Nephron progenitor cell (in vitro differentiated cells): ENCODE results near the gene HAUS7.

Experiments used
- DNase-seq: peaks from one replicate; pipeline ENCODE4 v3.0.0; 2021
- H3K27ac Mint-ChIP-seq: 2 replicates; pipeline ENCODE4 v1.8.0; 2021; ENCODE audit warnings: mild to moderate bottlenecking, moderate library complexity, mixed read lengths
- H3K27me3 Mint-ChIP-seq: 2 replicates; pipeline ENCODE4 v1.8.0; 2021; ENCODE audit warnings: mild to moderate bottlenecking, low read depth, mixed read lengths; ENCODE audit not compliant: poor library complexity
- H3K36me3 Mint-ChIP-seq: 2 replicates; pipeline ENCODE4 v1.8.0; 2021; ENCODE audit warnings: low read depth, mixed read lengths
- H3K4me1 Mint-ChIP-seq: 2 replicates; pipeline ENCODE4 v1.8.0; 2021; ENCODE audit warnings: mixed read lengths
- H3K4me3 Mint-ChIP-seq: 2 replicates; pipeline ENCODE4 v1.8.0; 2021; ENCODE audit warnings: mild to moderate bottlenecking, moderate library complexity, mixed read lengths
- H3K9me3 Mint-ChIP-seq: 2 replicates; pipeline ENCODE4 v1.8.0; 2021; ENCODE audit warnings: mild to moderate bottlenecking, moderate library complexity, mixed read lengths
- TF ChIP-seq, protein P1 (sequence below): fragments of 200-600 bp; sonication (generic); IDR thresholded peaks from 2 replicates; pipeline ENCODE4 v1.5.0; 2021; ENCODE audit warnings: antibody characterized with exemption

Gene HAUS7

DNA sequence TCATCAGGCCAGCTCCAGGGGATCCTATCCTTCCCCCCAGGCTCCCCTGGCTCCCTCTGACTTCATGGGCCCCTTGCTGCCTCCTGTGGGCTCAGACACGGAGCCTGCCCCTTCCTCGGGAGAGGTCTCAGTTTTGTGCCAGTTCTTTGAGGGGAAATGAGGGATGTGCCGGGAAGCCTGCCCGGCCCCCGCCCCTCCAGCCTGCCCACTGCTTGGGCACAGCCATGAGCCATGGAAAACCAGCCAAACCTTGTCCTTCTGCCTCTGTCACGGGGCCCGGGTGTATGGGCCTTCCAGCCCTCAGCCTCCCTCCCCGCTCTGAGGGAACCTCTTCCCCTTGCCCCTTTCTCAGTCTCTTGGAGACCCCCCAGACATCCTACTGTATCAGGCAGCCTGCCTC, 31.2 kb upstream of the HAUS7 start:
- Mint-ChIP-seq H3K27ac (no peak overlapping the region), H3K36me3 (no peaks in the 10 kb centered on the region), H3K4me1 (peaks cover 9% of the 10 kb centered on the region), H3K27me3 (no peaks in the 10 kb centered on the region), H3K9me3 (peaks cover 16% of the 10 kb centered on the region), H3K4me3 (no peak overlapping the region)
- TF ChIP-seq, protein P1, sequence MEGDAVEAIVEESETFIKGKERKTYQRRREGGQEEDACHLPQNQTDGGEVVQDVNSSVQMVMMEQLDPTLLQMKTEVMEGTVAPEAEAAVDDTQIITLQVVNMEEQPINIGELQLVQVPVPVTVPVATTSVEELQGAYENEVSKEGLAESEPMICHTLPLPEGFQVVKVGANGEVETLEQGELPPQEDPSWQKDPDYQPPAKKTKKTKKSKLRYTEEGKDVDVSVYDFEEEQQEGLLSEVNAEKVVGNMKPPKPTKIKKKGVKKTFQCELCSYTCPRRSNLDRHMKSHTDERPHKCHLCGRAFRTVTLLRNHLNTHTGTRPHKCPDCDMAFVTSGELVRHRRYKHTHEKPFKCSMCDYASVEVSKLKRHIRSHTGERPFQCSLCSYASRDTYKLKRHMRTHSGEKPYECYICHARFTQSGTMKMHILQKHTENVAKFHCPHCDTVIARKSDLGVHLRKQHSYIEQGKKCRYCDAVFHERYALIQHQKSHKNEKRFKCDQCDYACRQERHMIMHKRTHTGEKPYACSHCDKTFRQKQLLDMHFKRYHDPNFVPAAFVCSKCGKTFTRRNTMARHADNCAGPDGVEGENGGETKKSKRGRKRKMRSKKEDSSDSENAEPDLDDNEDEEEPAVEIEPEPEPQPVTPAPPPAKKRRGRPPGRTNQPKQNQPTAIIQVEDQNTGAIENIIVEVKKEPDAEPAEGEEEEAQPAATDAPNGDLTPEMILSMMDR, result no peak
- DNase-seq, result no peak

DNA sequence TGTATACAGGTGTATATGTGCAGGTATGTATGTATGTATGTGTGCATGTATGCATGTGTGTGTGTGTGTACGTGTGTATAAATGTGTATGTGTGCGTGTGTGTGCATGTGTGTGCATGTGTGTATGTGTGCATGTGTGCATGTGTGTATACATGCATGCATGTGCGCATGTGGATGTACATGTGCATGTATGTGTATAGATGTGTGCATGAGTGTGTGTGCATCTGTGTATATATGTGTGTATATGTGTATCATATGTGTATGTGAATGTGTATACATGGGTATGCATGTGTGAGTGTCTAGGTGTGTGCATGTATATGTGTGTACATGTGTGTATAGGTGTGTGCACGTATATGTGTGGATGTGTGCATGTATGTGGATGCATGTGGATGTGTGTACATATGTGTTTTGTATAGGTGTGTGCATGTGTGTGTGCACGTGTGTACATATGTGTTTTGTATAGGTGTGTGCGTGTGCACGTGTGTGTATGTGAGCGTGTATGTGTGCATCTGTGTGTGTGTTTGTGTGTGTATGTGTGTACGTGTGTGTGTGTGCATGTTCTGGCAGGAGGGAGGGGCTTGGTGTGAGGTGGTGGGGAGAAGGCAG, 30.4 kb upstream of the HAUS7 start:
- Mint-ChIP-seq H3K36me3 (no peaks in the 10 kb centered on the region), H3K27ac (peak overlapping the region; percentile 18), H3K4me3 (no peak overlapping the region), H3K4me1 (peaks cover 9% of the 10 kb centered on the region), H3K9me3 (peaks cover 16% of the 10 kb centered on the region), H3K27me3 (no peaks in the 10 kb centered on the region)
- TF ChIP-seq, protein P1, result no peak
- no peak for DNase-seq

DNA sequence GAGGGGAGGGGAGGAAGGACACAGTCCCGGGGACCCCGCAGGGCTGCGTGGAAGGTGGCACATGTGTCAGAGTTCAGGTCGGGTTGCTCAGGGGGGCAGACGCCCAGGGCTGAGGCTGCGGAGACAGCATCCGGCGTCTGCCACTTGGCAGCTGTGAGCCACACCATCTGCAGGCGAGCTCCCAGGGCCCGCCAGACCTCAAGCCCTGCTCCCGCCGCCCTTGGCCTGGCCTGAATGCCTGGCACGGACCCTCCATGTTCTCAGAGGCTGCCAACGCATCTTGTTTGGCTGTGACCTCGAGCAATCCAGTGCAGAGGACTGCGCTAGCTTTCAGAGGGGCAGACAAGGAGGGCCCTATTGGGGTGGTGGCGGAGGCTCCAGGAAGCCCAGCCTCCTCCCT, 29.5 kb upstream of the HAUS7 start:
- H3K4me1 Mint-ChIP-seq, result peaks cover 17% of the 10 kb centered on the region
- no peak overlapping the region for H3K27ac Mint-ChIP-seq

GRCh38 chrX:153499341-153499740, 29.0 kb upstream of the HAUS7 start:
- DNase-seq, result no peak
- TF ChIP-seq, protein P1, result no peak
- no peak overlapping the region for H3K4me3 Mint-ChIP-seq
- peaks cover 16% of the 10 kb centered on the region for H3K9me3 Mint-ChIP-seq
- peaks cover 18% of the 10 kb centered on the region for H3K4me1 Mint-ChIP-seq
- no peak overlapping the region for H3K27ac Mint-ChIP-seq
- no peaks in the 10 kb centered on the region for H3K27me3 Mint-ChIP-seq
- no peaks in the 10 kb centered on the region for H3K36me3 Mint-ChIP-seq

More for the DNA sequence above, 29.5 kb upstream of the HAUS7 start:
- Mint-ChIP-seq H3K4me3 (no peak overlapping the region), H3K36me3 (no peaks in the 10 kb centered on the region), H3K27me3 (no peaks in the 10 kb centered on the region), H3K9me3 (peaks cover 16% of the 10 kb centered on the region)
- DNase-seq, result no peak
- TF ChIP-seq, protein P1, result no peak

DNA sequence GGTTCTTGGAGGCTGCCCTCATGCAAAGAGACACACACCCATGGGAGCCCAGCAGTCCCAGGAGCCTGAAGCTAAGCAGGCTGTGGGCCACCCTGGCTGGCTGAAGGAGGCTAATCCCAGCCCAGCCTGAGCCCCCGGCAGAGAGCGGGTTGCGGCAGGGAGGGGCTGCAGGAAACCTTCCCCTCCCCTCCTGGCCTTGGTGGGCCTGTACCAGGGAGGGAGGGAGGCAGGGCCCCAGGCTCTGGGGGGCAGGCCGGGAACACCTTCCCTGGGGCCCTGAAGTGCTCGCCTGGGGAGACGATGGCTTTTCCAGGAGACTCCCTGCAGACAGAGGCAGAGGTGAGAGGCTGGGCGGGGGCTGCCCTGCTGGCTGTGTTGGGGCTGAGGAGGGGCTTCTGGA, 28.1 kb upstream of the HAUS7 start:
- Mint-ChIP-seq H3K4me1 (peaks cover 27% of the 10 kb centered on the region), H3K9me3 (peaks cover 24% of the 10 kb centered on the region), H3K4me3 (no peak overlapping the region), H3K36me3 (no peaks in the 10 kb centered on the region), H3K27ac (no peak overlapping the region), H3K27me3 (no peaks in the 10 kb centered on the region)
- TF ChIP-seq, protein P1, result no peak
- no peak for DNase-seq

GRCh38 chrX:153496590-153496959, 26.2 kb upstream of the HAUS7 start:
- no peaks in the 10 kb centered on the region for H3K27me3 Mint-ChIP-seq
- H3K27ac Mint-ChIP-seq, result no peak overlapping the region
- H3K9me3 Mint-ChIP-seq, result peaks cover 35% of the 10 kb centered on the region
- no peak overlapping the region for H3K4me3 Mint-ChIP-seq
- H3K36me3 Mint-ChIP-seq, result no peaks in the 10 kb centered on the region
- TF ChIP-seq, protein P1, result no peak
- peaks cover 34% of the 10 kb centered on the region for H3K4me1 Mint-ChIP-seq
- DNase-seq, result no peak
